Osteoblast (primary cell): ENCODE results near the gene POP7. TPM values are rescaled to one million over a fixed set of nuclear protein-coding genes. Genes with fewer than 3 reads are reported as not detected.
A peak's percentile ranks its signal among the peaks of the same experiment; 100 is the strongest.

ENCODE experiments used
- DNase-seq: peaks from one replicate; pipeline ENCODE4 v3.0.0; 2011; ENCODE audit warnings: low spot score, mixed read lengths; ENCODE audit not compliant: insufficient read length; ENCODE audit errors: missing footprints
- H2AFZ ChIP-seq: 2 replicates; pipeline ENCODE4 v1.6.0; 2011; ENCODE audit warnings: mild to moderate bottlenecking, low read length
- H3K27ac ChIP-seq: 2 replicates; pipeline ENCODE4 v1.5.1; 2011; ENCODE audit warnings: mild to moderate bottlenecking, low read depth, low read length, moderate library complexity
- H3K27me3 ChIP-seq: 2 replicates; pipeline ENCODE4 v1.6.0; 2012; ENCODE audit warnings: mild to moderate bottlenecking, control low read depth, inconsistent platforms, low read length, moderate library complexity; ENCODE audit not compliant: insufficient read depth
- H3K36me3 ChIP-seq: 2 replicates; pipeline ENCODE4 v1.5.1; 2011; ENCODE audit warnings: mild to moderate bottlenecking, low read length, control low read depth, moderate library complexity; ENCODE audit not compliant: insufficient read depth
- H3K4me1 ChIP-seq: 2 replicates; pipeline ENCODE4 v1.5.1; 2011; ENCODE audit warnings: mild to moderate bottlenecking, low read length, control low read depth, moderate library complexity; ENCODE audit not compliant: insufficient read depth
- H3K4me2 ChIP-seq: 2 replicates; pipeline ENCODE4 v1.6.0; 2011; ENCODE audit warnings: mild to moderate bottlenecking, low read length; ENCODE audit not compliant: insufficient read depth
- H3K4me3 ChIP-seq: fragments of 200-600 bp; sonication (generic); 3 replicates; pipeline ENCODE4 v1.5.1; 2012; ENCODE audit warnings: mild to moderate bottlenecking, low read length, inconsistent platforms; ENCODE audit not compliant: insufficient read depth
- H3K79me2 ChIP-seq: 2 replicates; pipeline ENCODE4 v1.6.0; 2012; ENCODE audit warnings: mild to moderate bottlenecking, low read length, control low read depth, inconsistent platforms; ENCODE audit not compliant: insufficient read depth
- H3K9me3 ChIP-seq: 2 replicates; pipeline ENCODE4 v1.5.1; 2011; ENCODE audit warnings: low read depth, low read length, control low read depth
- H4K20me1 ChIP-seq: 2 replicates; pipeline ENCODE4 v1.6.0; 2012; ENCODE audit warnings: mild to moderate bottlenecking, low read length, control low read depth; ENCODE audit not compliant: insufficient read depth
- total RNA-seq: library from RNA; depleted of rRNA; stranded (reverse); fragments of >200 nt; gene quantifications from 2 replicates; pipeline ENCODE4 v1.2.3, GENCODE V29; 2012
- TF ChIP-seq, protein P1 (sequence below): IDR thresholded peaks from 2 replicates; pipeline ENCODE4 v1.5.1; 2011; ENCODE audit warnings: mild to moderate bottlenecking, low read depth, low read length, moderate library complexity; ENCODE audit errors: extremely low read depth

POP7 gene
- total RNA-seq, 1 donor: 25.7 TPM

DNA sequence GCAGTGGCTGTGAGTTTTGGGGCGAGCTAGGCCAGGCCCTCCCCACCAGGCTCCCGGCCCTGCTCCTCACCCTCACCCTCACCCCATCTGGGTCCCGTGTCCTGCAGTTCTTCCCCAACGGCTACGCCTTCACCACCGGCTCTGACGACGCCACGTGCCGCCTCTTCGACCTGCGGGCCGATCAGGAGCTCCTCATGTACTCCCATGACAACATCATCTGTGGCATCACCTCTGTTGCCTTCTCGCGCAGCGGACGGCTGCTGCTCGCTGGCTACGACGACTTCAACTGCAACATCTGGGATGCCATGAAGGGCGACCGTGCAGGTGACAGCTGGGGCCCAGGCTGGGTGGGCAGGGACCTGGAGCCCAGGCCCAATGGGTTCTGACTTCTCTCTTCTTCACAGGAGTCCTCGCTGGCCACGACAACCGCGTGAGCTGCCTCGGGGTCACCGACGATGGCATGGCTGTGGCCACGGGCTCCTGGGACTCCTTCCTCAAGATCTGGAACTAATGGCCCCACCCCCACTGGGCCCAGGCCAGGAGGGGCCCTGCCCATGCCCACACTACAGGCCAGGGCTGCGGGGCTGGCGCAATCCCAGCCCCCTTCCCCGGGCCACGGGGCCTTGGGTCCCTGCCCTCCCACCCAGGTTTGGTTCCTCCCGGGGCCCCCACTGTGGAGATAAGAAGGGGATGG, 27.5 kb upstream of the POP7 start:
- peaks cover 45% of the 10 kb centered on the region for H3K36me3 ChIP-seq
- peak; percentile 89 for DNase-seq
- H3K4me3 ChIP-seq: no peak overlapping the region
- peaks cover 3% of the 10 kb centered on the region for H3K4me1 ChIP-seq
- H3K4me2 ChIP-seq: no peak overlapping the region
- TF ChIP-seq, protein P1, sequence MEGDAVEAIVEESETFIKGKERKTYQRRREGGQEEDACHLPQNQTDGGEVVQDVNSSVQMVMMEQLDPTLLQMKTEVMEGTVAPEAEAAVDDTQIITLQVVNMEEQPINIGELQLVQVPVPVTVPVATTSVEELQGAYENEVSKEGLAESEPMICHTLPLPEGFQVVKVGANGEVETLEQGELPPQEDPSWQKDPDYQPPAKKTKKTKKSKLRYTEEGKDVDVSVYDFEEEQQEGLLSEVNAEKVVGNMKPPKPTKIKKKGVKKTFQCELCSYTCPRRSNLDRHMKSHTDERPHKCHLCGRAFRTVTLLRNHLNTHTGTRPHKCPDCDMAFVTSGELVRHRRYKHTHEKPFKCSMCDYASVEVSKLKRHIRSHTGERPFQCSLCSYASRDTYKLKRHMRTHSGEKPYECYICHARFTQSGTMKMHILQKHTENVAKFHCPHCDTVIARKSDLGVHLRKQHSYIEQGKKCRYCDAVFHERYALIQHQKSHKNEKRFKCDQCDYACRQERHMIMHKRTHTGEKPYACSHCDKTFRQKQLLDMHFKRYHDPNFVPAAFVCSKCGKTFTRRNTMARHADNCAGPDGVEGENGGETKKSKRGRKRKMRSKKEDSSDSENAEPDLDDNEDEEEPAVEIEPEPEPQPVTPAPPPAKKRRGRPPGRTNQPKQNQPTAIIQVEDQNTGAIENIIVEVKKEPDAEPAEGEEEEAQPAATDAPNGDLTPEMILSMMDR: no peak
- no peak overlapping the region for H2AFZ ChIP-seq
- no peaks in the 10 kb centered on the region for H3K9me3 ChIP-seq
- no peak overlapping the region for H3K27ac ChIP-seq
- peaks cover 38% of the 10 kb centered on the region for H4K20me1 ChIP-seq
- H3K27me3 ChIP-seq: no peaks in the 10 kb centered on the region
- peaks cover 46% of the 10 kb centered on the region for H3K79me2 ChIP-seq

DNA sequence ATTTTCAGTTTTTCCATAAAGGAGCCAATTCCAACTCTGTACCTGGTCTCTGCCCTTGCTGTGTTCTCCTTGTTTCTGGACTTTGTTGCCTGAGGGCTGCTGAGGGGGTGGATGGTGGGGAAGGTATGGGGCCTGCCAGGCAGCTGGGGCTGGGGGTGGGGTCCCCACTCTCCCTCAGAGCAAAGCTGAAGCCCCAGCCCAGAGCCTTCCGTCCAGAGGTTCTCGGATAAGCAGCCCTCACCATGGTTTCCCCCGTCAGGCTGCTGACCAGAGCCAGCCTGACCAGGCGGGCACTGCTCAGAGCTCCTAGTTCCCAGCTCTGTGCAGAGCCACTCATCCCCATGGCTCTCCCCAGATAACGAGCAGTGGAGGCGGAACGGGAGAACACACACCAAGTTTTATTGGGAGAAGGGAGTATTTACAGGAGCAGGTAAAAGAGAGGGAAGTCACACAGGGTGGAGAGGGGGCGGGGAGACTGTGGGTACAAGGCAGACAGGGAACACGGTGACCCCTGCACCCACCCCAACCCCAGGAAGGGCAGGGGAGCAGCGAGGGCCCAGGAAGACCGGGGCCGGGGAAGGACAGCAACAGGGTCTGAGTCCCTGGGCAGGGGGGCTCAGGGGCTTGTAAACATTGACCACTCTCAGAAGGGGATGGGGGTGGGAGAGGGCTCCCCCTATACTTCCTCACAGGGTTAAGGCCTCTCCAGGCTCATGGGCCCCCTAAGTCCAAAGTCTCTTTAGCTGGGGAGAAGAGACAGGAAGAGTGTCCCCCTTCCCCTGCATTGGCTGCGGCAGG, 26.6 kb upstream of the POP7 start:
- Histone ChIP-seq H3K9me3 (no peaks in the 10 kb centered on the region), H3K27ac (no peak overlapping the region), H3K4me3 (no peak overlapping the region), H4K20me1 (peaks cover 38% of the 10 kb centered on the region), H2AFZ (no peak overlapping the region), H3K4me2 (no peak overlapping the region), H3K36me3 (peaks cover 50% of the 10 kb centered on the region), H3K79me2 (peaks cover 40% of the 10 kb centered on the region), H3K4me1 (peaks cover 3% of the 10 kb centered on the region), H3K27me3 (no peaks in the 10 kb centered on the region)
- peak; percentile 89 for DNase-seq
- TF ChIP-seq, protein P1: no peak

DNA sequence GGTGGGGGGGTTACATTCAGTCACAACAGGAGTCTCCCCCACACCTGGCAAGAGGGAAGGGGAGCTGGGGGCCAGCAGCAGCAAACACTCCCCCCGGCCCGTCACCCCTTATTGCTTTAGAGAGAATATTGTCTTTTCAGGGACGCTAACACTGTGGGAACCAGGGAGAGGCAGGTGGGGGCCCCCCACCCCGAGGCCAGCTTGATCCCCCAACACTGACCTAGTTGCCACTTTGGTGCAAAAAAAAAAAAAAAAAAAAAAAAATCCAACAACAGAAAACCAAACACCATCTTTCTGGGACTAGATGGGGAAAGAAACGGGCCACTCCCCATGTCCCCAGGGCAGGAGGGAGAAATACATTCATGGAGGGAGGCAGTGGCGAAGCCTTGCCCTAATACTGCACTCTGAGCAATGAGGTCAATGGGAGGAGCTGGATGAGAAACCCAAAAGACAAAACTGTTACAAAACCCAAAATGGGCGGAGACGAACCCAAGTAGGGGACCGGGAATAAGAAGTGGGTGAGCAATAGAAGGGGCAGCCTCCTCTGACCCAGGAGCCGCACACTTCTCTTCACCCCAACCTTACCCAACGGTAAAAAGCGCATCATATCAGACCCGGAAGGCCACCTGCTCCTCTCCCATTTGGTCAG, 25.9 kb upstream of the POP7 start:
- H4K20me1 ChIP-seq: peaks cover 38% of the 10 kb centered on the region
- no peaks in the 10 kb centered on the region for H3K9me3 ChIP-seq
- no peak overlapping the region for H2AFZ ChIP-seq
- no peaks in the 10 kb centered on the region for H3K27me3 ChIP-seq
- H3K4me2 ChIP-seq: no peak overlapping the region
- TF ChIP-seq, protein P1: no peak
- H3K27ac ChIP-seq: no peak overlapping the region
- peaks cover 3% of the 10 kb centered on the region for H3K4me1 ChIP-seq
- peak; percentile 95 for DNase-seq
- H3K4me3 ChIP-seq: no peak overlapping the region
- H3K36me3 ChIP-seq: peaks cover 56% of the 10 kb centered on the region
- peaks cover 33% of the 10 kb centered on the region for H3K79me2 ChIP-seq
